Upper lobe of left lung (tissue), 6 donors: ENCODE data around the gene ADPRH. TPM values are rescaled to one million over a fixed set of nuclear protein-coding genes. Genes with fewer than 3 reads are reported as not detected.
A peak's percentile ranks its signal among the peaks of the same experiment; 100 is the strongest.

Source experiments
- ATAC-seq, 2 donors: fragments of 200-7000 bp; cut with Tn5 transposase; one replicate each; pipeline ENCODE4 v1.9.1; 2022; ENCODE audit warnings: mild to moderate bottlenecking in 2 of 2, moderate library complexity in 2 of 2; ENCODE audit not compliant: low FRiP score in 2 of 2
- DNase-seq, 2 donors: peaks; one replicate each; pipeline ENCODE4 v3.0.0-alpha.2; 2019 to 2020
- H3K27ac ChIP-seq, 4 donors: fragments of 200-600 bp; sonication (generic); one replicate each; pipeline ENCODE4 v1.5.1; 2016 to 2019
- H3K27me3 ChIP-seq, 4 donors: fragments of 200-600 bp; sonication (generic); one replicate each; pipeline ENCODE4 v1.5.1; 2017 to 2019
- H3K36me3 ChIP-seq, 4 donors: fragments of 200-600 bp; sonication (generic); one replicate each; pipeline ENCODE4 v1.5.1; 2016 to 2019
- H3K4me1 ChIP-seq, 4 donors: fragments of 200-600 bp; sonication (generic); one replicate each; pipeline ENCODE4 v1.5.1; 2018 to 2019
- H3K4me3 ChIP-seq, 4 donors: fragments of 200-600 bp; sonication (generic); one replicate each; pipeline ENCODE4 v1.5.1; 2017 to 2019; ENCODE audit warnings: mild to moderate bottlenecking in 2 of 4, moderate library complexity in 1 of 4
- H3K9me3 ChIP-seq, 4 donors: fragments of 200-600 bp; sonication (generic); one replicate each; pipeline ENCODE4 v1.5.1; 2018 to 2019
- CTCF ChIP-seq, 6 experiments: fragments of 450-650 bp in 4 of 6; fragments of 200-600 bp in 2 of 6; sonication (generic) in 2 of 6; IDR thresholded peaks; one replicate each; pipeline ENCODE4 v1.5.1; 2016 to 2019; ENCODE audit warnings: antibody characterized with exemption in 6 of 6
- EP300 ChIP-seq, 4 donors: sonication (generic); formaldehyde crosslinking; IDR thresholded peaks; one replicate each; pipeline ENCODE4 v1.5.1; 2017; ENCODE audit warnings: antibody characterized with exemption in 4 of 4, control low read depth in 2 of 4
- POLR2A ChIP-seq, 4 donors: fragments of 450-650 bp; IDR thresholded peaks; one replicate each; pipeline ENCODE4 v1.5.1; 2016 to 2017; ENCODE audit warnings: antibody characterized with exemption in 4 of 4, mild to moderate bottlenecking in 2 of 4
- POLR2AphosphoS5 ChIP-seq, 2 donors: sonication (generic); formaldehyde crosslinking; IDR thresholded peaks; one replicate each; pipeline ENCODE4 v1.5.1; 2017; ENCODE audit warnings: antibody characterized with exemption in 2 of 2
- WGBS, 2 donors: methylation state at CpG; one replicate each; pipeline ENCODE4 v1.1.5; 2017 to 2018; 5-methylcytosine and 5-hydroxymethylcytosine counted together
- total RNA-seq, 6 donors: library from RNA; depleted of rRNA in 4 of 6; stranded (reverse); fragments of >200 nt in 4 of 6; gene quantifications; one replicate each; pipeline versions ENCODE4 v1.1.0 to v1.2.1, GENCODE V29; 2016 to 2021
- donor health status: DM: no; HTN: no; CAD: no; lungs with moderate emphysema.
- donor health status: DM: no; HTN: yes; CAD: no; lungs with severe emphysema.

The ADPRH gene
- total RNA-seq, 6 donors from 2014 or later, result 18.9 to 33.8 (median 25.1) TPM

- no peak for DNase-seq
- Histone ChIP-seq H3K4me3 (no peak overlapping the region), H3K27me3 (no peaks in the 10 kb centered on the region), H3K9me3 (no peaks in the 10 kb centered on the region), H3K4me1 (peaks cover 0 to 12% (median 7%) of the 10 kb centered on the region in 4 donors), H3K27ac (no peak overlapping the region), H3K36me3 (no peaks in the 10 kb centered on the region)
- WGBS, 2 donors, result 63% methylated on average over 5 of the region's 5 CpGs
- no peak for ATAC-seq
- TF ChIP-seq EP300 (IDR thresholded peaks at IDR 0.05), result no peak
- no peak for TF ChIP-seq POLR2A (IDR thresholded peaks at IDR 0.05)
- TF ChIP-seq POLR2AphosphoS5 (IDR thresholded peaks at IDR 0.05), result no peak
- TF ChIP-seq CTCF (IDR thresholded peaks at IDR 0.05), result no peak
Measured at GRCh38 chr3:119553823-119554415, 25.4 kb upstream of the ADPRH start.

GRCh38 chr3:119555309-119555735, 24.0 kb upstream of the ADPRH start:
- DNase-seq, result peak in 1 of 2 donors; percentile 53
- no peaks in the 10 kb centered on the region for H3K36me3 ChIP-seq
- no peak overlapping the region for H3K27ac ChIP-seq
- ATAC-seq, result peak in 1 of 2 donors; percentile 58
- H3K27me3 ChIP-seq, result no peaks in the 10 kb centered on the region
- no peak overlapping the region for H3K4me3 ChIP-seq
- TF ChIP-seq POLR2AphosphoS5 (IDR thresholded peaks at IDR 0.05) (no peak), EP300 (IDR thresholded peaks at IDR 0.05) (no peak), POLR2A (IDR thresholded peaks at IDR 0.05) (no peak), CTCF (IDR thresholded peaks at IDR 0.05) (no peak)
- peaks cover 0 to 12% (median 7%) of the 10 kb centered on the region in 4 donors for H3K4me1 ChIP-seq
- H3K9me3 ChIP-seq, result no peaks in the 10 kb centered on the region
- 33 to 40% methylated on average over 4 of the region's 4 CpGs for WGBS, 2 donors

GRCh38 chr3:119555929-119556328, 23.4 kb upstream of the ADPRH start:
- ATAC-seq (no peak), DNase-seq (no peak)
- H3K36me3 ChIP-seq, result no peaks in the 10 kb centered on the region
- WGBS, 2 donors, result 94% methylated on average over 1 of the region's 1 CpG; no CpG with 5 or more reads in 1 of the 2 donors
- H3K4me3 ChIP-seq, result no peak overlapping the region
- no peak overlapping the region for H3K27ac ChIP-seq
- no peak for TF ChIP-seq EP300 (IDR thresholded peaks at IDR 0.05)
- no peak for TF ChIP-seq POLR2AphosphoS5 (IDR thresholded peaks at IDR 0.05)
- no peak for TF ChIP-seq POLR2A (IDR thresholded peaks at IDR 0.05)
- no peak for TF ChIP-seq CTCF (IDR thresholded peaks at IDR 0.05)
- no peaks in the 10 kb centered on the region for H3K9me3 ChIP-seq
- H3K27me3 ChIP-seq, result no peaks in the 10 kb centered on the region
- H3K4me1 ChIP-seq, result peaks cover 0 to 12% (median 7%) of the 10 kb centered on the region in 4 donors

GRCh38 chr3:119557192-119557876, 22.0 kb upstream of the ADPRH start:
- no peak for TF ChIP-seq EP300 (IDR thresholded peaks at IDR 0.05)
- no peak for TF ChIP-seq POLR2AphosphoS5 (IDR thresholded peaks at IDR 0.05)
- TF ChIP-seq POLR2A (IDR thresholded peaks at IDR 0.05), result no peak
- no peak for TF ChIP-seq CTCF (IDR thresholded peaks at IDR 0.05)
- 89 to 90% methylated on average over 7 of the region's 7 CpGs for WGBS, 2 donors
- DNase-seq, result no peak
- Histone ChIP-seq H3K4me3 (no peak overlapping the region), H3K9me3 (no peaks in the 10 kb centered on the region), H3K36me3 (no peaks in the 10 kb centered on the region), H3K4me1 (peaks cover 0 to 12% (median 7%) of the 10 kb centered on the region in 4 donors), H3K27ac (no peak overlapping the region), H3K27me3 (no peaks in the 10 kb centered on the region)
- no peak for ATAC-seq
